GM12872 (cell line): Measurements from ENCODE around the gene TMEM240.

Source experiments
- TF ChIP-seq, protein P1 (sequence below): IDR thresholded peaks from 3 replicates; pipeline ENCODE4 v1.5.1; 2011; ENCODE audit warnings: low read depth, mild to moderate bottlenecking, low read length, moderate library complexity; ENCODE audit not compliant: insufficient read depth

TMEM240 gene

DNA sequence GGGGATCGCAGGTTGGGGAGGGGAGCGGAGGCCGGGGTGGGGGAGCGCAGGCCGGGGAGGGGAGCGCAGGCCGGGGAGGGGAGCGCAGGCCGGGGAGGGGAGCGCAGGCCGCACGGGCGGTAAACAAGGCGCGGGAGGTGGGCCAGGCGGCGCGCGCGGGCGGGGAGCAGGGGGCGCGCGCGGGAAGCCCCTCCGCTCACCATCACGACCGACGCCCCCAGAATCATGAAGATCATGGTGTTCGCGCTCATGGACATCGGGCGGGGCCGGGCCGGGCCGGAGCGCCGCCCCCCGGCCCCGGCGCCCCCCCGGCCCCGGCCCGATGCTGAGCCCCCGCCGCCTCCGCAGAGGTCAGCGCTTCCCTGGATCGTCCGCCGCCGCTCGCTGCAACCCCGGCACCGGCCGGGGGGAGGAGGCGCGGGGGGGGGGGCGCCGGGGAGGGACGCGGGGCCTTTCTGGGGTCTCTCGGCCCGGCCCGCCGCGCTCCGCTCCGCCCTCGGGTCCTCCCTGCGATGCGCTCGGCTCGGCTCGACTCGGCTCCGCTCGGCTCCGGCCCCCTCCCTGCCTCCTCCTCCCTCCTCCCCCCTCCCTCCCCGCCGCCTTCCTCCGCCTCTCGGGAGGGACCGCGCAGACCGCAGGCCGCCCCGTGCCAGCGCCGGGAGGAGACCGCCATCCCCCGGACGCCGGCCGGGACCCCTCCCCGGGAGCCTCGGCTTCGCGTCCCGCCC lies at the start of gene TMEM240:
TSS of gene TMEM240 (minus strand) at position 535 of the 728 bp plus-strand sequence. CDS start at position 257, 278 bp downstream.
- TF ChIP-seq, protein P1, sequence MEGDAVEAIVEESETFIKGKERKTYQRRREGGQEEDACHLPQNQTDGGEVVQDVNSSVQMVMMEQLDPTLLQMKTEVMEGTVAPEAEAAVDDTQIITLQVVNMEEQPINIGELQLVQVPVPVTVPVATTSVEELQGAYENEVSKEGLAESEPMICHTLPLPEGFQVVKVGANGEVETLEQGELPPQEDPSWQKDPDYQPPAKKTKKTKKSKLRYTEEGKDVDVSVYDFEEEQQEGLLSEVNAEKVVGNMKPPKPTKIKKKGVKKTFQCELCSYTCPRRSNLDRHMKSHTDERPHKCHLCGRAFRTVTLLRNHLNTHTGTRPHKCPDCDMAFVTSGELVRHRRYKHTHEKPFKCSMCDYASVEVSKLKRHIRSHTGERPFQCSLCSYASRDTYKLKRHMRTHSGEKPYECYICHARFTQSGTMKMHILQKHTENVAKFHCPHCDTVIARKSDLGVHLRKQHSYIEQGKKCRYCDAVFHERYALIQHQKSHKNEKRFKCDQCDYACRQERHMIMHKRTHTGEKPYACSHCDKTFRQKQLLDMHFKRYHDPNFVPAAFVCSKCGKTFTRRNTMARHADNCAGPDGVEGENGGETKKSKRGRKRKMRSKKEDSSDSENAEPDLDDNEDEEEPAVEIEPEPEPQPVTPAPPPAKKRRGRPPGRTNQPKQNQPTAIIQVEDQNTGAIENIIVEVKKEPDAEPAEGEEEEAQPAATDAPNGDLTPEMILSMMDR, result no peak

DNA sequence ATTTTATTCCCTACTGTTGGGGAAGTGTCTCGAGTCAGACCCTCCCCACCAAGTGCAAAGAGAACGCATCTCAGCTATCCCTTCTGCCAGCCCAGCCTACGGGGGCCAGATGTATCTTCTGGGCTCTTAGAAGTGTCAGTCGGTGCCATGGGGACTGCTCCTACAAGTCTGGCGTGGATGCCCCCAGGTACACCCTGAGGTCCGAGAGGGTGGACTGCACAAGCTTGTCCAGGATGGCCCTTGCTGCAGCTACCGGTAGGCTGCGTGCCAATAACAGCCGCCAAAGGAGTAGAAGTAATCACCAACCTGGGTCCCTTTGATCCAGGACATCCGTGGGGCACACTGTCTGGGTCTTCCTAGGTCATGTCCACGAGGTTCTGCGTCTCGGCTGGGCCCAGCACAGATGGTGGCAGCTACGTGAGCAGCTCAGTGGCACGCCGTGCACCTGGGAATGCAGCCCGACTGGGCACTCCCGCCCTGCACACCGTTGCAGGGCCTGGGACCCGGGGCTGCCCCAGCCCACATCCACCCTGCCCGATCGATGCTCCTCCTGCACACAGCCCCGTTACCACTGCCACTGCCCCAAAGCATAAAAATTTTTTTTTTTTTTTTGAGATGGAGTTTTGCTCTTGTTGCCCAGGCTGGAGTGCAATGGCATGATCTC lies 43.1 kb upstream of the TMEM240 start:
- TF ChIP-seq, protein P1, result no peak

GRCh38 chr1:1582585-1583346 lies 42.3 kb upstream of the TMEM240 start:
- TF ChIP-seq, protein P1, result no peak

DNA sequence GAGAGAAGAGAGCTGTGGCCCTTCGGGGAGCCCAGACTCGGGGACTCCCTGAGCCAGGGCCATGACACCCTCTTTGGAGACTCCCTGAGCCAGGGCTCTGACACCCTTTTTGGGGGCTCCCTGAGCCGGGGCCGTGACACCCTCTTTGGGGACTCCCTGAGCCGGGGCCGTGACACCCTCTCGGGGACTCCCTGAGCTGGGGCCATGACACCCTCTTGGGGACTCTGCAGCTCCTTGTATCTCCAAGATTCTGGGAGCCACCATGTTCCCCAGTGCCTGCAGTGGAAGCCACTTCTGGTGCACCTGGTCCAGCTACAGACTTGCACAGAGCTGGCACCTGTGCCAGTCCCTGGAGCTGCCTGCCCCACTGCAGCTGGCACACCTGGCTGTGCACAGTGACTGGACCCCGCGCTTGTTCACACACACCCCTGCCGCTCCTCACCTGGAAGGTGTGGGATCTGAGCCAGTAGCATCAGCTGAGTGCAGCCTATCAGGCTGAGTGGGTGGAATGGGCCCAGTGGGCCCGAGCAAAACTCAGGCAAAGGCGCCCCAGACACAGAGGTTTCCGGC lies 38.0 kb upstream of the TMEM240 start:
- TF ChIP-seq, protein P1, result no peak

- TF ChIP-seq, protein P1, result no peak
Measured at GRCh38 chr1:1577367-1578011, 37.1 kb upstream of the TMEM240 start.

- TF ChIP-seq, protein P1, result no peak
Measured at GRCh38 chr1:1574721-1575537, 34.5 kb upstream of the TMEM240 start, which contains the start of gene SSU72. SSU72 (minus strand) TSS chr1:1574863; CDS start chr1:1574557, 306 bp downstream.
